SK-N-SH treated with all-trans-retinoic acid at 6 μM for 48 hours (cell line): ENCODE measurements around the gene E2F8.

Source experiments
- ATAC-seq: fragments of 200-7000 bp; cut with Tn5 transposase; 3 replicates; pipeline ENCODE4 v1.9.1; 2020; ENCODE audit warnings: mild to moderate bottlenecking, moderate library complexity
- ARNTL ChIP-seq: fragments of 450-650 bp; formaldehyde crosslinking; IDR thresholded peaks from 2 replicates; pipeline ENCODE4 v1.5.0; 2020; ENCODE audit warnings: low read depth, mild to moderate bottlenecking, moderate library complexity, borderline replicate concordance
- BACH2 ChIP-seq: fragments of 250-450 bp; sonication (Bioruptor Pico); IDR thresholded peaks from 2 replicates; pipeline ENCODE4 v1.9.0; 2021; ENCODE audit warnings: mild to moderate bottlenecking, borderline replicate concordance
- CSDC2 ChIP-seq: fragments of 250-450 bp; sonication (Bioruptor Pico); IDR thresholded peaks from 2 replicates; pipeline ENCODE4 v1.5.0; 2020; ENCODE audit warnings: mild to moderate bottlenecking, moderate library complexity
- ESRRG ChIP-seq: fragments of 250-450 bp; sonication (Bioruptor Pico); IDR thresholded peaks from 2 replicates; pipeline ENCODE4 v1.6.1; 2021; ENCODE audit warnings: mild to moderate bottlenecking
- GLIS3 ChIP-seq: fragments of 250-450 bp; sonication (Bioruptor Pico); IDR thresholded peaks from 2 replicates; pipeline ENCODE4 v1.5.0; 2020; ENCODE audit warnings: mild to moderate bottlenecking, moderate library complexity
- ISL1 ChIP-seq: fragments of 250-450 bp; sonication (Bioruptor Pico); IDR thresholded peaks from 2 replicates; pipeline ENCODE4 v2.1.2; 2022; ENCODE audit warnings: mild to moderate bottlenecking, moderate library complexity
- OSR1 ChIP-seq: fragments of 250-450 bp; sonication (Bioruptor Pico); IDR thresholded peaks from 2 replicates; pipeline ENCODE4 v1.8.0; 2022; ENCODE audit warnings: moderate library complexity, mild to moderate bottlenecking, inconsistent platforms
- PPARA ChIP-seq: fragments of 250-450 bp; sonication (Bioruptor Pico); IDR thresholded peaks from 2 replicates; pipeline ENCODE4 v1.5.0; 2020; ENCODE audit warnings: mild to moderate bottlenecking, borderline replicate concordance
- RARB ChIP-seq: fragments of 250-450 bp; sonication (Bioruptor Pico); IDR thresholded peaks from 2 replicates; pipeline ENCODE4 v1.8.0; 2021; ENCODE audit warnings: mild to moderate bottlenecking, moderate library complexity
- TOX ChIP-seq: fragments of 250-450 bp; sonication (Bioruptor Pico); IDR thresholded peaks from 2 replicates; pipeline ENCODE4 v1.8.0; 2021; ENCODE audit warnings: mild to moderate bottlenecking, moderate library complexity, borderline replicate concordance
- ZFP3 ChIP-seq: fragments of 250-450 bp; sonication (Bioruptor Pico); IDR thresholded peaks from 2 replicates; pipeline ENCODE4 v1.5.0; 2020; ENCODE audit warnings: mild to moderate bottlenecking, moderate library complexity
- ZFP30 ChIP-seq: fragments of 450-650 bp; formaldehyde crosslinking; IDR thresholded peaks from 2 replicates; pipeline ENCODE4 v1.5.0; 2022; ENCODE audit warnings: mild to moderate bottlenecking, moderate library complexity
- ZNF565 ChIP-seq: fragments of 450-650 bp; formaldehyde crosslinking; conservative IDR thresholded peaks from 2 replicates; pipeline ENCODE4 v1.5.0; 2020; ENCODE audit warnings: low read depth, mild to moderate bottlenecking, moderate library complexity
- ZNF70 ChIP-seq: fragments of 450-650 bp; formaldehyde crosslinking; IDR thresholded peaks from 2 replicates; pipeline ENCODE4 v1.5.0; 2020; ENCODE audit warnings: mild to moderate bottlenecking, moderate library complexity
- ZNF8 ChIP-seq: fragments of 450-650 bp; formaldehyde crosslinking; IDR thresholded peaks from 2 replicates; pipeline ENCODE4 v1.5.0; 2020; ENCODE audit warnings: mild to moderate bottlenecking, moderate library complexity
- TF ChIP-seq, protein P1 (sequence below): fragments of 250-450 bp; sonication (Bioruptor Pico); IDR thresholded peaks from 2 replicates; pipeline ENCODE4 v1.5.1; 2020; ENCODE audit warnings: low read depth, mild to moderate bottlenecking, moderate library complexity
- TF ChIP-seq, protein P2 (sequence below): fragments of 250-450 bp; sonication (Bioruptor Pico); IDR thresholded peaks from 2 replicates; pipeline ENCODE4 v1.8.0; 2020; ENCODE audit warnings: mild to moderate bottlenecking, moderate library complexity, borderline replicate concordance
- TF ChIP-seq, protein P3 (sequence below): fragments of 250-450 bp; sonication (Bioruptor Pico); IDR thresholded peaks from 2 replicates; pipeline ENCODE4 v1.5.1; 2021; ENCODE audit warnings: mild to moderate bottlenecking, moderate library complexity
- TF ChIP-seq, protein P4 (sequence below): fragments of 250-450 bp; sonication (Bioruptor Pico); IDR thresholded peaks from 2 replicates; pipeline ENCODE4 v1.5.0; 2020; ENCODE audit warnings: mild to moderate bottlenecking, moderate library complexity

Gene E2F8

DNA sequence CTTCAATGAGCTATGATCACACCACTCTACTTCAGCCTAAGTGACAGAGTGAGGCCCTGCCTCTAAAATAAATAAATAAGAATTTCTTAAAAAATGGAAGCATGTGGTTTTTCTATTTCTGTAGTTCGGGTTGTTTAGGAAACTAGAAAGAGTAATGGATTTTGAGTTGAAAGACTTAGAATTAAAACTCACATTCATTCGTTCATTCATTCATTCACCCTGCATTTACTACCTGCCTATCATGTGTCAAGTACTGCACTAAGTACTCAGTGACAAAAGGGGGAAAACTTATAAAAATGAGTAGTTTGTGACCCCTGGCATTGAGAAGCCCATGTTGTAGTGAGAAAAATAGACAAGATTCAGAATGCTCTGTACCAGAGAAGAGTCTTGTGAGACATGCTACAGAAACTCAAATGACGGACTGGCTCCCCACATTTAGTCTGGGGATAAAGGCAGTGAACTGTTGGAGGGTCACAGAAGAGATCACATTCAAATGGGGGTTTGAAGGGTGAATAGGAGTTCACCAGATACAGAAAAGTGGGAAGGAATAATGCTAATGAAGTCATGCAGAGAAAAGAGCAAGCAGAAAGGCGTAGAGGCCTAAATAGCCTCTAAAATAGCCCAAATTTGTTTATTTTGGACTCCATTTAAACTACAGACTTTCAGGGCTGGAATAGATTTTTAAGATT, 46.0 kb downstream of the E2F8 start:
- ATAC-seq, result no peak
- TF ChIP-seq ZNF8, result no peak
- TF ChIP-seq ZFP3 (CRISPR knock-in tag), result peak; percentile 92

DNA sequence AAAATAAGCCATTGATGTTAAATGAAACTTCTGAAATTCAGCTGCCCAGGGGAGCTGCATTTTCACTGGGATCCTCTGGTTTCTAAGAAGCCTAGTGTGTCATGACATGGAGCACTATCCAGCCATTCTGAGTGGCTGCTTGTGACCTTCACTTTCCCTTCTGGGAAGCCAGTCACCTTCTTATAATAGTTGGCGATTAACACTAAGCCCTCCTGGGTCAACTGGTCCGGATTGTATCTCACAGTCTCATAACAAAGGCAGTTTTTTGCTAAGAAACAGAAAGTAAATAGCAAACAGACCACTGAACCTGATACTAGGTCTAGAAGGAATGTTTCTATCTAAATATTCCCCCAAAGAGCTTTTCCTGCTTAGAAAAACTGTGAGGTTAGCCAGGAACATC, 46.8 kb downstream of the E2F8 start:
- TF ChIP-seq, protein P1, sequence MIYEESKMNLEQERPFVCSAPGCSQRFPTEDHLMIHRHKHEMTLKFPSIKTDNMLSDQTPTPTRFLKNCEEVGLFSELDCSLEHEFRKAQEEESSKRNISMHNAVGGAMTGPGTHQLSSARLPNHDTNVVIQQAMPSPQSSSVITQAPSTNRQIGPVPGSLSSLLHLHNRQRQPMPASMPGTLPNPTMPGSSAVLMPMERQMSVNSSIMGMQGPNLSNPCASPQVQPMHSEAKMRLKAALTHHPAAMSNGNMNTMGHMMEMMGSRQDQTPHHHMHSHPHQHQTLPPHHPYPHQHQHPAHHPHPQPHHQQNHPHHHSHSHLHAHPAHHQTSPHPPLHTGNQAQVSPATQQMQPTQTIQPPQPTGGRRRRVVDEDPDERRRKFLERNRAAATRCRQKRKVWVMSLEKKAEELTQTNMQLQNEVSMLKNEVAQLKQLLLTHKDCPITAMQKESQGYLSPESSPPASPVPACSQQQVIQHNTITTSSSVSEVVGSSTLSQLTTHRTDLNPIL (CRISPR knock-in tag), result no peak
- TF ChIP-seq, protein P2, sequence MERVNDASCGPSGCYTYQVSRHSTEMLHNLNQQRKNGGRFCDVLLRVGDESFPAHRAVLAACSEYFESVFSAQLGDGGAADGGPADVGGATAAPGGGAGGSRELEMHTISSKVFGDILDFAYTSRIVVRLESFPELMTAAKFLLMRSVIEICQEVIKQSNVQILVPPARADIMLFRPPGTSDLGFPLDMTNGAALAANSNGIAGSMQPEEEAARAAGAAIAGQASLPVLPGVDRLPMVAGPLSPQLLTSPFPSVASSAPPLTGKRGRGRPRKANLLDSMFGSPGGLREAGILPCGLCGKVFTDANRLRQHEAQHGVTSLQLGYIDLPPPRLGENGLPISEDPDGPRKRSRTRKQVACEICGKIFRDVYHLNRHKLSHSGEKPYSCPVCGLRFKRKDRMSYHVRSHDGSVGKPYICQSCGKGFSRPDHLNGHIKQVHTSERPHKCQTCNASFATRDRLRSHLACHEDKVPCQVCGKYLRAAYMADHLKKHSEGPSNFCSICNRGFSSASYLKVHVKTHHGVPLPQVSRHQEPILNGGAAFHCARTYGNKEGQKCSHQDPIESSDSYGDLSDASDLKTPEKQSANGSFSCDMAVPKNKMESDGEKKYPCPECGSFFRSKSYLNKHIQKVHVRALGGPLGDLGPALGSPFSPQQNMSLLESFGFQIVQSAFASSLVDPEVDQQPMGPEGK (CRISPR knock-in tag), result no peak
- no peak for TF ChIP-seq RARB (CRISPR knock-in tag)
- no peak for TF ChIP-seq BACH2 (CRISPR knock-in tag)
- ATAC-seq, result no peak

DNA sequence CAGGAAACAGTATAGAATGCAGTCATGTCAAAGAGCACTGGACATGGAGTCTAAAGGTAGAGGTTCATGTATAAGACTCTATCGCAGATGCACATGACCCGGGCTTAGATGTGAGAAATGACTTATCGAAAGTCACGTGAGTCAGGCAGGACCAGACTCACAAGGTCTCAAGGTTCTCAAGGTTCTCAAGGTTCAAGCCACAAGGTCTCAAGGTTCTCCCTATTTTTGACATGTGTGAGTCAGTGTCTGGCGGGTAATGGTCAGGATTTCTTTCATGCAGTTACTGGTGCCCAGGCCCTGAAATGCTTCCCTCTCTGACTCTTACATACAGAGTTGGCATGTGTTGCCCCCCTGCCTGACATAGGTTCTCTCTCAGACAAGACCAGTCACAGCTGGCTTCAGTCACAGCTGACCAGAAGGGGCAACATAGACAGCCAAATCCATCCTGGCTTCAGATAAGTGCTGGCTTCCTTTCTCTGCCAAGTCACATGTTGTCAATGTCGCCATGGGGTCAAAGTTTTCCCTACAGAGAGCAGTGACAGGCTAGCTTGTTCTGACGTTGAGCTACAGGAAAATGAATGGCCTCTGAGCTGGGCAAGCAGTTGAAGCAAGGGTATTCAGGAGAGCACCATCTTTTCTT, 49.1 kb downstream of the E2F8 start:
- no peak for ATAC-seq
- no peak for TF ChIP-seq PPARA (CRISPR knock-in tag)
- TF ChIP-seq ZNF565 (CRISPR knock-in tag), result no peak
- TF ChIP-seq ESRRG, result no peak
- TF ChIP-seq, protein P3, sequence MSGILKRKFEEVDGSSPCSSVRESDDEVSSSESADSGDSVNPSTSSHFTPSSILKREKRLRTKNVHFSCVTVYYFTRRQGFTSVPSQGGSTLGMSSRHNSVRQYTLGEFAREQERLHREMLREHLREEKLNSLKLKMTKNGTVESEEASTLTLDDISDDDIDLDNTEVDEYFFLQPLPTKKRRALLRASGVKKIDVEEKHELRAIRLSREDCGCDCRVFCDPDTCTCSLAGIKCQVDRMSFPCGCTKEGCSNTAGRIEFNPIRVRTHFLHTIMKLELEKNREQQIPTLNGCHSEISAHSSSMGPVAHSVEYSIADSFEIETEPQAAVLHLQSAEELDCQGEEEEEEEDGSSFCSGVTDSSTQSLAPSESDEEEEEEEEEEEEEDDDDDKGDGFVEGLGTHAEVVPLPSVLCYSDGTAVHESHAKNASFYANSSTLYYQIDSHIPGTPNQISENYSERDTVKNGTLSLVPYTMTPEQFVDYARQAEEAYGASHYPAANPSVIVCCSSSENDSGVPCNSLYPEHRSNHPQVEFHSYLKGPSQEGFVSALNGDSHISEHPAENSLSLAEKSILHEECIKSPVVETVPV (CRISPR knock-in tag), result no peak
- no peak for TF ChIP-seq TOX (CRISPR knock-in tag)
- no peak for TF ChIP-seq ZNF8
- TF ChIP-seq GLIS3 (CRISPR knock-in tag), result no peak
- no peak for TF ChIP-seq ZFP3 (CRISPR knock-in tag)
- no peak for TF ChIP-seq CSDC2 (CRISPR knock-in tag)
- TF ChIP-seq ISL1 (CRISPR knock-in tag), result no peak
- no peak for TF ChIP-seq ZFP30
- TF ChIP-seq RARB (CRISPR knock-in tag), result no peak
- no peak for TF ChIP-seq BACH2 (CRISPR knock-in tag)
- TF ChIP-seq ARNTL (CRISPR knock-in tag), result no peak
- no peak for TF ChIP-seq ZNF70
- TF ChIP-seq, protein P1 (CRISPR knock-in tag), result no peak
- no peak for TF ChIP-seq OSR1
- TF ChIP-seq, protein P4, sequence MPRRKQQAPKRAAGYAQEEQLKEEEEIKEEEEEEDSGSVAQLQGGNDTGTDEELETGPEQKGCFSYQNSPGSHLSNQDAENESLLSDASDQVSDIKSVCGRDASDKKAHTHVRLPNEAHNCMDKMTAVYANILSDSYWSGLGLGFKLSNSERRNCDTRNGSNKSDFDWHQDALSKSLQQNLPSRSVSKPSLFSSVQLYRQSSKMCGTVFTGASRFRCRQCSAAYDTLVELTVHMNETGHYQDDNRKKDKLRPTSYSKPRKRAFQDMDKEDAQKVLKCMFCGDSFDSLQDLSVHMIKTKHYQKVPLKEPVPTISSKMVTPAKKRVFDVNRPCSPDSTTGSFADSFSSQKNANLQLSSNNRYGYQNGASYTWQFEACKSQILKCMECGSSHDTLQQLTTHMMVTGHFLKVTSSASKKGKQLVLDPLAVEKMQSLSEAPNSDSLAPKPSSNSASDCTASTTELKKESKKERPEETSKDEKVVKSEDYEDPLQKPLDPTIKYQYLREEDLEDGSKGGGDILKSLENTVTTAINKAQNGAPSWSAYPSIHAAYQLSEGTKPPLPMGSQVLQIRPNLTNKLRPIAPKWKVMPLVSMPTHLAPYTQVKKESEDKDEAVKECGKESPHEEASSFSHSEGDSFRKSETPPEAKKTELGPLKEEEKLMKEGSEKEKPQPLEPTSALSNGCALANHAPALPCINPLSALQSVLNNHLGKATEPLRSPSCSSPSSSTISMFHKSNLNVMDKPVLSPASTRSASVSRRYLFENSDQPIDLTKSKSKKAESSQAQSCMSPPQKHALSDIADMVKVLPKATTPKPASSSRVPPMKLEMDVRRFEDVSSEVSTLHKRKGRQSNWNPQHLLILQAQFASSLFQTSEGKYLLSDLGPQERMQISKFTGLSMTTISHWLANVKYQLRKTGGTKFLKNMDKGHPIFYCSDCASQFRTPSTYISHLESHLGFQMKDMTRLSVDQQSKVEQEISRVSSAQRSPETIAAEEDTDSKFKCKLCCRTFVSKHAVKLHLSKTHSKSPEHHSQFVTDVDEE, result no peak
- TF ChIP-seq, protein P2 (CRISPR knock-in tag), result no peak
- TF ChIP-seq, all 23 proteins: peak for 0
